SK-N-MC (cell line): ENCODE measurements around the gene CTNNA3.

Experiments
- DNase-seq: peaks from one replicate; pipeline ENCODE4 v3.0.0-alpha.2; 2011; ENCODE audit warnings: low read depth, low spot score
- H3K27ac ChIP-seq: fragments of 200-600 bp; sonication (generic); 2 replicates; pipeline ENCODE4 v1.5.1; 2016; ENCODE audit warnings: mixed run types
- H3K36me3 ChIP-seq: fragments of 200-600 bp; sonication (generic); 2 replicates; pipeline ENCODE4 v1.6.1; 2017; ENCODE audit warnings: antibody characterized with exemption, low read length, mixed read lengths; ENCODE audit not compliant: insufficient read depth
- H3K4me3 ChIP-seq: fragments of 200-600 bp; sonication (generic); 2 replicates; pipeline ENCODE4 v1.5.1; 2016
- H3K9ac ChIP-seq: fragments of 200-600 bp; sonication (generic); 2 replicates; pipeline ENCODE4 v1.8.0; 2017; ENCODE audit warnings: mixed run types, mixed read lengths; ENCODE audit not compliant: insufficient read length
- H3K9me3 ChIP-seq: fragments of 200-600 bp; sonication (generic); 2 replicates; pipeline ENCODE4 v1.6.1; 2017; ENCODE audit warnings: low read depth, mild to moderate bottlenecking, antibody characterized with exemption, low read length, moderate library complexity, mixed read lengths
- EZH2 ChIP-seq: fragments of 200-600 bp; sonication (generic); IDR thresholded peaks from one replicate; pipeline ENCODE4 v1.6.1; 2017; ENCODE audit warnings: antibody characterized with exemption
- FOXP2 ChIP-seq: optimal IDR thresholded peaks from 2 replicates; pipeline ENCODE3; 2011; ENCODE audit warnings: mild to moderate bottlenecking, moderate library complexity; ENCODE audit not compliant: insufficient read depth; ENCODE audit errors: extremely low read length, control extremely low read depth
- POLR2AphosphoS5 ChIP-seq: IDR thresholded peaks from 2 replicates; pipeline ENCODE4 v1.6.1; 2012; ENCODE audit warnings: mild to moderate bottlenecking, low read depth, low read length, borderline replicate concordance

Gene CTNNA3

GRCh38 chr10:67046507-67046906 is 649.5 kb downstream of the CTNNA3 start:
- Histone ChIP-seq H3K27ac (no peak overlapping the region), H3K9me3 (no peaks in the 10 kb centered on the region), H3K9ac (no peak overlapping the region), H3K4me3 (no peak overlapping the region), H3K36me3 (no peaks in the 10 kb centered on the region)
- DNase-seq, result no peak
- no peak for TF ChIP-seq POLR2AphosphoS5
- no peak for TF ChIP-seq EZH2
- no peak for TF ChIP-seq FOXP2

- no peak overlapping the region for H3K9ac ChIP-seq
- no peaks in the 10 kb centered on the region for H3K9me3 ChIP-seq
- no peak for DNase-seq
- H3K36me3 ChIP-seq, result no peaks in the 10 kb centered on the region
- TF ChIP-seq EZH2, result no peak
- no peak for TF ChIP-seq FOXP2
- TF ChIP-seq POLR2AphosphoS5, result no peak
- no peak overlapping the region for H3K27ac ChIP-seq
- H3K4me3 ChIP-seq, result no peak overlapping the region
Measured at GRCh38 chr10:67045404-67045803, 650.6 kb downstream of the CTNNA3 start.

- H3K27ac ChIP-seq, result no peak overlapping the region
- H3K9ac ChIP-seq, result no peak overlapping the region
- no peaks in the 10 kb centered on the region for H3K36me3 ChIP-seq
- TF ChIP-seq POLR2AphosphoS5 (no peak), FOXP2 (no peak), EZH2 (no peak)
- no peaks in the 10 kb centered on the region for H3K9me3 ChIP-seq
- no peak for DNase-seq
- no peak overlapping the region for H3K4me3 ChIP-seq
Measured at GRCh38 chr10:67043041-67043440, 653.0 kb downstream of the CTNNA3 start.

GRCh38 chr10:67036808-67037207 is 659.2 kb downstream of the CTNNA3 start:
- H3K36me3 ChIP-seq, result no peaks in the 10 kb centered on the region
- TF ChIP-seq FOXP2, result no peak
- TF ChIP-seq POLR2AphosphoS5, result no peak
- no peak for TF ChIP-seq EZH2
- H3K27ac ChIP-seq, result no peak overlapping the region
- H3K9me3 ChIP-seq, result no peaks in the 10 kb centered on the region
- H3K9ac ChIP-seq, result no peak overlapping the region
- no peak for DNase-seq
- no peak overlapping the region for H3K4me3 ChIP-seq

- no peaks in the 10 kb centered on the region for H3K9me3 ChIP-seq
- H3K36me3 ChIP-seq, result no peaks in the 10 kb centered on the region
- no peak overlapping the region for H3K9ac ChIP-seq
- H3K4me3 ChIP-seq, result no peak overlapping the region
- no peak for DNase-seq
- no peak overlapping the region for H3K27ac ChIP-seq
- TF ChIP-seq EZH2, result no peak
- no peak for TF ChIP-seq POLR2AphosphoS5
- TF ChIP-seq FOXP2, result no peak
Measured at GRCh38 chr10:67033878-67034277, 662.1 kb downstream of the CTNNA3 start.

- Histone ChIP-seq H3K27ac (no peak overlapping the region), H3K36me3 (no peaks in the 10 kb centered on the region), H3K4me3 (no peak overlapping the region), H3K9ac (no peak overlapping the region), H3K9me3 (no peaks in the 10 kb centered on the region)
- DNase-seq, result no peak
- no peak for TF ChIP-seq POLR2AphosphoS5
- no peak for TF ChIP-seq FOXP2
- no peak for TF ChIP-seq EZH2
Measured at GRCh38 chr10:67022099-67022498, 673.9 kb downstream of the CTNNA3 start.

GRCh38 chr10:67017218-67017617 is 678.8 kb downstream of the CTNNA3 start:
- Histone ChIP-seq H3K4me3 (no peak overlapping the region), H3K27ac (no peak overlapping the region), H3K9me3 (no peaks in the 10 kb centered on the region), H3K9ac (no peak overlapping the region), H3K36me3 (no peaks in the 10 kb centered on the region)
- DNase-seq, result no peak
- TF ChIP-seq POLR2AphosphoS5 (no peak), EZH2 (no peak), FOXP2 (no peak)

- H3K4me3 ChIP-seq, result no peak overlapping the region
- H3K9ac ChIP-seq, result no peak overlapping the region
- no peak overlapping the region for H3K27ac ChIP-seq
- H3K36me3 ChIP-seq, result no peaks in the 10 kb centered on the region
- TF ChIP-seq POLR2AphosphoS5, result no peak
- TF ChIP-seq FOXP2, result no peak
- no peak for TF ChIP-seq EZH2
- DNase-seq, result no peak
- no peaks in the 10 kb centered on the region for H3K9me3 ChIP-seq
Measured at GRCh38 chr10:67015225-67015624, 680.8 kb downstream of the CTNNA3 start.

GRCh38 chr10:67011981-67012380 is 684.0 kb downstream of the CTNNA3 start:
- no peak overlapping the region for H3K4me3 ChIP-seq
- no peak overlapping the region for H3K27ac ChIP-seq
- no peak for DNase-seq
- no peak overlapping the region for H3K9ac ChIP-seq
- H3K9me3 ChIP-seq, result no peaks in the 10 kb centered on the region
- no peaks in the 10 kb centered on the region for H3K36me3 ChIP-seq
- no peak for TF ChIP-seq FOXP2
- TF ChIP-seq POLR2AphosphoS5, result no peak
- TF ChIP-seq EZH2, result no peak
